CD4-positive, alpha-beta T cell treated with Interleukin-10 for 1 hour (primary cell): ENCODE measurements around the gene GPRC5B.

Experiments
- DNase-seq: peaks from one replicate; pipeline ENCODE4 v3.0.0-alpha.2; 2020

Gene GPRC5B

DNA sequence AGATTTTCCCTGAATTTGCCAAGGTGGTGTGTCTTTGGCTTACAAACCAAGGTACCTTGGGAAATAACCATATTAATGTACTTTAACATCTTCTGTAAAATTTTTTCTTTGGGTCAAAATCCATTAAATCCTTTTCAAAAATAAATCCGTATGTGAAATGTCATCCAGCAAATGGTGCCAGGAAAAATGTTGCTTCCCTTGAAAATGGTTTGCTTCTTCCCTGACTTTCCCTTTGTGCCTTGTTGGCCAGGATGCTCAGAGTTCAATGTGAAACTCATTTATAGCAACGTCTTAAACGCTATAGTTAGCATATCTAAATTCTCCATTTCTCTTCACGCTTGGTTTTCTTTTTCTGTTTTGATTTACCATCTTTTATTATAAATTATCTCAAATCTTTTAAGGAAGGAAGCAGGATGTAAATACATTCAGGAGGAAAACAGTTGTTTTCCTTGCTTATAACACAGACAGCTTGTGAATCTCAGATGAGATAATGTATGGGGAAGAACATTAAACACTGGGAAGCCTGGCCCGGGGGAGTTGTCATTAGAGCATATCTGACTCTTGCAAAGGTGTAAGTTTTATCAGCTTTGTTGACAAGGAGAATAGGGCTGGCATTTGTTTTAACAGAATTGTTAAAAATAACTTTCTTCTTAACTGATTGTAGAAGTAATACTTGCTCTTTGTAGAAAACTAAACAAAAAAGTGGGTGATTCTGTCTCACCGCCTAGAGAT is 42.1 kb downstream of the GPRC5B start:
- DNase-seq = no peak

DNA sequence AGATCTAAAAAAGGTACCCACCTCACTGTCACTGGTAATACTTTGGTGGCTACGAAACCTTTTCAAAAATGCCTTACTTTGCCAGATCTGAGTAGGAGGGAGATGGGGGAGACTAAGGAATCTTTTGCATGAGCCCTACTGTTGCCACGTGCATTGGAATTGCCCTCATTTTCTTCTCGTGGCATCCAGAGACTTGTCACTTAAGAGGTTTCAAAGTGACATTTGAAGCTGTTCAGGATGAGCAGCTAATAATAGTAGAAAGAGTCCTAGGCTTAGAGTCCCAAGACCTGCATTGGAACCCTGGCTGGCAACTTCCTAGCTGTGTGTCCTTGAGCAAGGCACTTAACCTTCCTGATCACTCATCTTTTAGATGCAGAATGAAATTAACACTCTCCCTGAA is 43.5 kb downstream of the GPRC5B start:
- no peak for DNase-seq

DNA sequence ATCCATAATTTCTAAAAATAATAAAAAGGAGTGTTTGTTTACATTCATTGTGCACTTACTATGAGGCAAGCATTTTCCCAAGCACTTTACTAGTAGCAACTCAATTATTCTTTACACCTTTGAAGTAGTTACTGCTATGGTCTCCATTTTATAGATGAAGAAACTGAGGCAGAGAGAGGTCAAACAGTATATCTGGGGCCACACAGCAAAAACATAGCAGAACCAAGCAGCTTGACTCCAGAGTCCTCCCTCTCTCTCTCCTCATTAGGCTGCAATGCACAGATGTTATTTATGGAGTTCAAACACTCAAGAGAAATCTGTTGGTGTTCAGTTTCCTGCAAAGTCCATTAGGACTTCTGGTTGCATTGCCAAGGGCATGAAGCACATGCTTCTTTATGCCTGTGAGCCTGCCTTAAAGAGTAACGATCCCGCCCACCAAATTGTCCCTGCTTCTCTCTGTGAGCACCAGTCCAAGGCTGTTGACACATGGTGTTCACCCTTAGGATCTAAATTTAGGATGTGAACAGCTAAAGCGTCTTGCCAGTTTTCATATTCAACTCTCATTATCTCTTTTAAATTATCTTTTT is 44.0 kb downstream of the GPRC5B start:
- no peak for DNase-seq

DNA sequence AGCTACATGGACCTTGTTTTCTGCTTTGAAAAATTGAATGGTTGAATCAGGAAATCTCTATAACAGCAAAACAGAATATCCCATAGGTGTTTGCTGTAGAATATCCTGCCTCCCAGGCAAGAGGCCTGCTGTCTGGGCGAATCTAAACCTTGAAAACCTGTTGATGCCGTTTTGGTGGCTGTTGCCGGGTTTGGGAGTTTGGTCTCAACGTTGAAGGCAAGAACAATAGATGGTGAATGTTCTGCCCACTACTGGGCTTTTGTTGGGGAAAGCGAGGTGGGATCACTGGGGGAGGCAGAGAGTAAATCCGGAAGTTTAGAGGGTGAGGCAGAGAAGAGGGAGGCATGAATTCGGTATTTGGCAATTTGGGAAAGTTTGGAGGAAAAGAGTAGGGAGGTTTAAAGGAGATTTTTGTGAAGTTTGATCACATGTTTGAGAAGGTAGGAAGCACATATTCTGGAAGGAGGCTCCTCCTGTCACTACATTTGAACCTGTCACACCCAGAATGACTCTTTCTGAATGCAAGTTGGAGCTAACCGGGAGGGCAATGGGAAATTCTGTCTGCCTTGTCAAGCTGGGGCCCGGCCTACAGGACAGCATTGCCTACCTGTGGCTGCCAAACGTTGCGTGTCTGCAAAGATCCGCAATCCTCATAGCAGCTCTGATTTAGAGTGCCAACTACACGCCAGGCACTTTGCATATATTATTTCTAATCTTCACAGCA is 46.5 kb downstream of the GPRC5B start:
- no peak for DNase-seq

DNA sequence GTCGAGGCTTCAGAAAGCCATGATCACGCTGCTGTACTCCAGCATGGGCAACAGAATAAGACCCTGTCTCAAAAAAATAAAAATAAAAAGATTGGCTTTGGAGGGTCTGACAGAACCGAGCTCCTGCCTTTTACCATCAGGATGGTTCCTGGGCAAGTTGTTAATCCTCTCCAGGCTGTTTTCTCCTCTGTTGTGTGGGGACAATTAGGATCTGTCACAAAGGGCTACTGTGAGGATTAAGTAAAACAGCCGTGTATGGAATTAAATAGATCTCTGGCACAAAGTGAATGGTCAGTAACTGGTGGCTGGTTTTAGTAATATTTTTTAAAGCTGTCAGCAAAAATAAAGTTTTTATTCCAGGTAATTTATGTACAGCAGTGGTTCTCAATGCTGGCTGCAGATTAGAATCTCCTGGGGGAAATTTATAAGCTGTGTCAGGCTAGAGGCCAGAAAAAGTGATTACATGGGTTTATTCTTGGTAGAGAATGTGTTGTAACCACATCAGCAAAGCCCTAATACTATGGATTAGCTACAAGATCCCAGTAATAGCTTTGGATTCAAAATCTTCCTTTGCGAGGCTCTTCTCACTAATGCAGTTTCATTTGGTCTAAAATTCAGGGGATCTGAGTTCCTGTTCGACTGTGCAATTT is 47.2 kb downstream of the GPRC5B start:
- no peak for DNase-seq

DNA sequence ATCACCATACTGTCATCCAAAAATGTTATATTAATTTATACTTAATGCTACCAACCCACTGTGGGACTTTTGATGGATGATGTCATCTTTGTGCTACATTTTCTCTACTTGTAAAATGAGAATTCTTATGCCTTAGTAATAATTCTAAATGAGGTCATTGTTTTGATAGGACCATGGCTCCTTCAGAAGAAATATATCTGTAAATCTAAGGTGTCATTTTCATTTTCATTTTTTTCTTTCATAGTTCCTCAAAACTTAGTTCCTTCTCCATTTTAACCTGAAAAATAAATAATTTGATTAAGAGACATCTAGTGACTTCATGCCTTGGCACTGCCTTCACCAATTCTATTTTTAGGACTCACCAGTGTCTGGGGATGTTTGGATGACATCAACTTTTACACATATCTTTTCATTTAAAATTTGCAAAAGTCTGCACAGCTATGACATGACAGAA is 48.7 kb downstream of the GPRC5B start:
- DNase-seq = no peak

DNA sequence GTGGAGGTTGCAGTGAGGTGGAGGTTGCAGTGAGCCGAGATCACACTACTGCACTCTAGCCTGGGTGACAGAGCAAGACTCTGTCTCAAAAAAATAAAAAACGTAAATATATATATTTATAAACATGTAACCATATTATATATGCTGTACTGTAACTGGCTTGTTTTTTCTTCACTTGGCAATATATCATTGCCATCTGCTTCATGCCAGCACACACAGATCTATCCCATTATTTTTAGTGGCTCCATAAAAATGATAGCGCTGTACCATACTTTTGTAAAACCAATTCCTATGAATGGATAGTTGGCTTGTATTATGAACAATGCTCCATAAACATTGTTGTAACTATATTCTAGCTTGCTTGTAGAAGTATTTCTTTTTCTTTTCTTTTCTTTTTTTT is 49.5 kb downstream of the GPRC5B start:
- no peak for DNase-seq

DNA sequence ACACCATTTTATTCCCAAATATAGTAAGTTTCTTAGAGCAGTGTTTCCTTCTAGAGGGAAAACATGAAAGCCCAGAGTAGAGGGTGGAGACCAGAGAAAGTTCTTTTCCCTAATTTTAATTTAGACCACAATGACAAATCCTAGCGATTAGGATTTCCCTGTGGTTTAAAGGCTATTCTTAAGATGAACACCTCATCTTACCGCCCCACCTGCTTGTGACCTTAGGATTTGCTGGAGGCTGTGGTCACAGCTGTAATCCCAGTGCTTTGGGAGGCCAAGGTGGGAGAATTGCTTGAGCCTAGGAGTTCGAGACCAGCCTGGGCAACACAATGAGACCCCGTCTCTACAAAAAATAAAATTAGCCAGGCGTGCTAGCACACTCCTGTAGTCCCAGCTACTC is 51.1 kb downstream of the GPRC5B start:
- DNase-seq = no peak

DNA sequence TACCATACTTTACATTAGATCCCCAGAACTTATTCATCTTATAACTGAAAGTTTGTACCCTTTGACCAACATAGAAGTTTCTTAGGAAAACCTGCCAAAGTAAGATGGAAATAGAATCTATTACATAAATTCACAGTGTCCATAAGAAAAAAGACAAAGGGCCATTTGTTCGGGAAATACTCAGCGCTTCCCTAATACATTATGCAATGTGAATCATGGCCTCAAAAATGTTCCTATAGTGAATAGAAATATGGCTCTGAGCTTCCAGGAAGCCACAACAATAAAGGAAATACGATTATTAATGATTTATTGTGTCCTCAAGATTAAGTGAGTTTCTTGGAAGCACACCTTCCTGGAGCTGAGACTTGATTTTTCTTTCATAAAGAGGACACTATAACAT is 51.5 kb downstream of the GPRC5B start:
- DNase-seq = no peak

DNA sequence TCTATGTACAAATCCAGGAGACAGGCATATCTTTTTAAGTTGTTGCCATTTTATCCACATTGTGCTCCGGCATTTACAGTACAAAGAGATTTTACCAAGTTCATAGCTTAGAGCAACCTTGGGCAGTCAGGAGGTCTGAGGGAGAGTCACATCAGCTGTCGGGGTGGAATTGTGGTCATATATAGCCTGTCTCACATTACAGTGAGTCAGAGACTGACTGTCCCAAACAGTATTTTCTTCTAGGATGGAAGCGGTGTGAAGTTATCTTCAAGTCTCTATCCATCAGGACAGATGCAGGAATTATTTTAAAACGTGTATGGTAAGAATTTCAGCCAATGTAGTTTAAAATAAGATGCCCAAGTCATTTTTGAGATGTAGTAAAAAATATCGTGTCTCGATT is 53.0 kb downstream of the GPRC5B start:
- no peak for DNase-seq

DNA sequence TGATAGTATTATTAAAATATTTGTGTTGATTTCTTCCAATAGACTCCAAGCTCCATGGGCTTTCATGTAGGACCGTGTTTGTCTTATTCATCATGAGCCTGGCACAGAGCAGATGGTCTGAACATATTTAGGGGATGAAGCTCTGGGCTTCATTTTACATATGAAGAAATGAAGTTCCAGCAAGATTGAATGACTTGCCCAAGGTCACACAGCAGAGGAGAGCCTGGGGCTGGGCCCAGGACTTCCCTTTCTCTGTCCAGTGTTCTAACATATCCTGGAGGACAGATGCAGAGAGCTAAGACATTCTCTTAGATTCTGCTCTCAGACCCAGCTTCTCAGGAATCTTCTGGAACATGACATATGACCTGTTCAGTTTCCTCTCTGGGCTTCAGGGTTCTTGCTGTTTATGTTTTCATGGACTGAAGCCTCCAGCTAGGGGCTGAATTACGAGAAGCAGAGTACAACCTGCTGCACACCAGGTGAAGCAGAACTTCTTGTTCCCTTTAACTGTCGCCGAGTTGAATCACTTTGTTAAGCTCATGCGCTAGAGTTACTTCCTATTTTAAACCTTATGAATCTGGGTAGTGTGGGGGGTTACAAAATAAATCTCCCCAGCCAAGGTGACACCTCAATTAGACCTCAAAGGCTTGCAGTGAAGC is 53.6 kb downstream of the GPRC5B start:
- DNase-seq = no peak

DNA sequence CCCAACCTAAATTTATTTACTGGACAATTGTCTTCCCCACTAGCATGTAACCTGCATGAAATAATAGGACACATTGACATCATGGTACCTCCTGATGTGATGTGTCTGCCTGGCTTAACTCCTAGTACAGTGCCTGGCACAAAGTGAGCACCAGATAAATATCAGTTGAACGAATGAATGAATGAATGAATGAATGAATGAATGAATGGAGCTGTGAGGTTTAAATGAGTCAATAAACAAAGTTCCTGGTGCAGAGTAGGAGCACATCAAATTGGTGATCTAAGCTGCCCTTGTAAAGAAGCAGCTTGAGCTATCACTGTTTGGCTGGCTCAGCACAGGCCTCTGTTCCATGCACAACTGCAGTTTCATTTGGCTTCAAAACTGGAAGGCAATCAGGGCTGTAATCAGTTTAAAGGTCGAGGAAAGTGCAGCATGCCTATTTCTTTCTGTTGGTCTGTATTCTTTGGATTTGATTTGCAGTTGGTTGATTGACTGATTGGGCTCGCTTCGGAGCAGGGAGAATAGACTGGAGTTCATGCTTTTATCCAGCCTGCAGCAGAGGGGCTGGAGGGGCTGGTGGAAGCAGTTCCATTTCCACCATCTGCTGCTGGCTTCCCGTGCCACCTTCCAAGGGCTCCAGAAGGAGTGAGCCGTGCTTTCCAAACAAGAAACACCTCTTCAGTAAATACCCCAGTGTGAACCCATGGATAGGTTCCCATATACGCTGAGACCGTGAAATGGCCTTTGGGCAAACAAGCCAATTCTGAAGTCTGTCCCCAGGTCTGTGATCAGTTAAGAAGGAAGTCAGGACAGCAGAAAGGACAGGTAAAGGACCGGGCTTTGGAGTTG is 54.6 kb downstream of the GPRC5B start:
- no peak for DNase-seq

DNA sequence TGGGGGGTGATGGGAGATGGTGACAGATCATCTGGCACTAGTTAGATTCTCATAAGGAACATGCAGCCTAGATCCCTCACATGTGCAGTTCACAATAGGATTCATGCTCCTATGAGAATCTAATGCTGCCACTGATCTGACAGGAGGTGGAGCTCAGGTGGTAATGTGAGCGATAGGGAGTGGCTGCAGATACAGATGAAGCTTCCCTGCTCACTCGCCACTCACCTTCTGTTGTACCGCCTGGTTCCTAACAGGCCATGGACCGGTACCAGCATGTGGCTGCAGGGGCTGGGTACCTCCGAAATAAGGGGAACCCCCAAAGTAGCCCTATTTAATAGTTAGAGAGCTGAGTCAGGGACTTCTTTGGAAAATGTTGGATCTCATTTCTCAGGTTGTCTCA is 60.4 kb downstream of the GPRC5B start:
- DNase-seq = no peak

DNA sequence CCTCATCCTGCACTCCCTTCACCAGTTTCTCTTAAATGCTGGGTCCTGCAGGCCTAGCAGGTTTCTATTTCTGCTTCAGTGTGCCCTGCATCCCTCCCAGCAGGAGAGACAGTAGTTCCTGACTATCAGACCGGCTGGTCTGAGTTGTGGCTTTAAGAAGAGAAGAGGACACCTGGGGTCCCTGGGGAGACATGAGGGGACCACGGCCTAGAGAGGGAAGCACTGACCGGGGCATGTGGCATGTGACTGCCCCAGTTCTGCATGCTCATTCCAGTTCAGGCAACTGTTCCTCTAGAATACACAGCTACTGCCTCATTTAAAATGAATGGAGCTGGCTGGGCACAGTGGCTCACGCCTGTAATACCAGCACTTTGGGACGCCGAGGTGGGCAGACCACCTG is 61.3 kb downstream of the GPRC5B start:
- DNase-seq = no peak

DNA sequence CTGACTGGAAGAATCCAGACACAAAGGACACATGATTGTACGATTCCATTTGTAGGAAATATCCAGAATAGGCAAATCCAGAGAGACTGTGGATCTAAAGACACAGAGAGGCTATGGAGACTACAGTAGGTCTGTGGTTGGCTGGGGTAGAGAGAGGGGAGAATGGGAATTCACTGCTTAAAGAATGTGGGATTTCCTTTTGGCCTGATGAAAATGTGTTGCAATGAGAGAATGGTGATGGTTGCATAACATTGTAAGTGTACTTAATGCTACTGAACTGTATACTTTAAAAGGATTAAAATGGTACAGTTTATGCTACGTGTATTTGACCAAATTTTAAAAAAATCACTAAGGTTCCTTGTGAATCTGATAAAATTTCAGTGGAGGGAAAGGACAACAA is 62.1 kb downstream of the GPRC5B start:
- no peak for DNase-seq

DNA sequence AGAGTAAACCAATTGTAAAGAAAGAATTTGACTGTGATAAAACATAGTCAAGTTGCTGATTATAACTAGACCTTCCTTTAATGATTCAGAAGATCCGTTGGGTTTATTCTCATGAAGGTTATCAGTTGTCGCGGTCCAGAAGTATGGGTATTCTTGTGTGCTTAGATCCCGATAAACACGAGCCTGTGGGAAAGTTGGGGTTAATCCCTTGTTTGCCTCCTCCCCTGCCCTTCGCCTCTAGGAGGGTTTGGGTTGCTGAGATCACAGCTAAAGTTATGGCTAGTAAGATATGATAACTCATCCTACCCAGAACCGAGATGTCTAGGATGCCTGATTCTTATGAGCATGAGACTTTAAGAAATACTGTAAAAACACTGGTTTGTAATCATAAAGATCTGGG is 66.8 kb downstream of the GPRC5B start:
- DNase-seq = no peak

DNA sequence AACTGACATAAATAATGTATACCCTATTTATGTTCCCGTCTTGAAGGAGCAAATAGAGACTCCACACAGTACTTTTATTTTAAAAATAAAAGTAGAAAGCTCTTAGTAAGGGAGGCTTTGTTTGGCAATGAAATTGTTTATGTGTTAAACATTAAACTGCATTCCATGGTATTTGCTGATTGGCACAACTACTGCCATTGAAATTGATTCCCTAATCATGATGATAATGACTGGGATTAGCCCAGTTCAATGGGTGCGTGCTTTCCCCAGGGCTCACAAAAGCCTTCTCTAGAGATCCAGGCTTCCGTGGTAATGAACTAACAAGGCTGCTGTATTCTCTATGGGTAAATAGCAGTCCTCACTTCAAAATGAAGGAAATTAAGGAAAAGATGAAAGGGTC is 67.5 kb downstream of the GPRC5B start:
- no peak for DNase-seq

DNA sequence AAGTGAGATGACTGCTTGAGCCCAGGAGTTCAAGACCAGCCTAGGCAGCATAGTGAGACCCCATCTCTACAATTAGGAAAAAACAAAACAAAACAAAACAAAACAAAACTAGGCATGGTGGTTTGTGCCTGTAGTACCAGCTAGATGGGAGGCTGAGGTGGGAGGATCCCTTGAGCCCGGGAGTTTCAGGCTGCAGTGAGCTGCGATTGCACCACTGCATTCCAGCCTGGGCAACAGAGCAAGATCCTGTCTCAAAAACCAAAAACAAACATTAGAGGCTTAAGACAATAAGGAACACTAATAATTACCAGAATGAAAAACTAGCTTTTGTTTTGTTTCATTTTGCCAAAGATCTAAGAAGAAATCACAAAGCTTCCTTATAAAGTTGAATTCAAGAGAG is 69.2 kb downstream of the GPRC5B start:
- DNase-seq = no peak

DNA sequence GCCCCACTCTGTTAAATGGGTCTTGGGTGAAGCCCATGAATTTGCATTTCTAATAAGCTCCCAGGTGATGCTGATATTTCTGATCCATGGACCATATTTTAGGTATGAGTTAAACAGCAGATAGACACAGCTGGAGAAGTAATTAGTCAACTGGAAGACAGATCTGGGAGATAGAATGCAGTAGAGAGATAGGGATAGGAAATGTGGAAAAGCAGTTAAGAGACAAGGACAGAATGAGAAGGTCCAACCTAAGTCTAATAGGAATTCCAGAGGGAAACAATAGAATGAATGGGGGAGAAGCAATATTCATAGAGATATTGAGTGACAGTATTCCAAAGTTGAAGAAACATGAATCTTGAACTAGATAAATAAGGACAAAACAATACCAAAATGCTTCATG is 71.7 kb downstream of the GPRC5B start:
- DNase-seq = no peak

DNA sequence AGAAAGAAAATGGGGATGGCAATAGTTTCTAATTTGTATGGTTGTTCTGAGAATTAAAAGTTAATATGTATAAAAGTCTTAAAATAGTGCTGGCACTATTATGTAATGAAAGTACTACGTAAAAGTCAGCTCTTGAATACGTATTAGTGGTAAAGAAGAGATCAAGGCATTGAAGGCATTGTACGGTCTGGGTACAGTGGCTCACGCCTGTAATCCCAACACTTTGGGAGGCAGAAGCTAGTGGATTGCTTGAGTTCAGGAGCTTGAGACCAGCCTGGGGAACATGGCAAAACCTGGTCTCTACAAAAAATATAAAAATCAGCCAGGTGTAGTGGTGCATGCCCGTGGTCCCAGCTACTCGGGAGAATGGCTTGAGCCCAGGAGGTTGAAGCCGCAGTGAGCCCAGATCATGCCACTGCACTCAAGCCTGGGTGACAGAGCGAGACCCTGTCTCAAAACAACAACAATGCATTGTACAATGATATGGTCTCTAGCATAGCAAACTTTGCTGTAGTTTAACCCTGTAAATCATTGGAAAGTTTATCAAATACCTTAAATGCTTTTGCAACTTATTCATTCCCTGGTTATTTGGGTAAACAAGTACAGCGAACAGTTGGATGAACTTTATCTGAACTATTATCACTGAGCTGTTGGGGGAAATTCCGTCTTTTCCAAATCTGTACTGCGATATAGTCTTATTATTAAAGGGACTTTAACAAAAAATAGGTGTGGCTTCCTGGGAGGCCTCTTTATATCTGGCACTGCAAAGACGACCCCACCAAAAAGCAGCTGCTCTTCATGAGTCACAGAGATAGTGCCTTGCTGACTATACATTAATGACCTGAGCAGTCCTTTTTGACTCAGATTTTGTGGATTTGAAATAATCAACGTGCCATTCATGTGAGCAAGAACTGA is 73.6 kb downstream of the GPRC5B start:
- no peak for DNase-seq

DNA sequence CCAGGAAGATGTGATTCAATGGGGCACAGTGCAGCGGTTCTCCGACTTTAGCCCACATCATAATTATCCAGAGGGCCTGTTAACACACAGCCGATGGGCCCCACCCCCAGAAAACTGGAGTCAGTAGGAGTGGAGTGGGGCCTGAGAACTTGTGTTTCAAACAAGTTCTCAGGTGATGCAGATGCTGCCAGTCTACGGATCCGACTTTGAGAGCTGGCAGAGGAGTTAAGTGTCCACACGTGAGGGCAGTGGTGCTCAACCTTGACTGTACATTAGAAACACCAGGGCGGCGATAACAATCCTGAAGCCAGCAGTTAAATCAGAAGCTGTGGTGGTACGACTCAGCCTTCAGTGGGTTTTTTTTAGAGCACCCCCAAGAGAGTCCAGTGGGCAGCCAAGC is 75.0 kb downstream of the GPRC5B start:
- DNase-seq = no peak
